GM12878 (cell line): ENCODE measurements around the gene SLC31A1. TPM values are rescaled to one million over a fixed set of nuclear protein-coding genes. Genes with fewer than 3 reads are reported as not detected.

Source experiments
- CBFB ChIP-seq: IDR thresholded peaks from 2 replicates; pipeline ENCODE4 v1.6.1; 2016; ENCODE audit warnings: antibody characterized with exemption, low read depth
- EGR1 ChIP-seq, 2 experiments: IDR thresholded peaks; 1 replicate in 1 of 2; 2 replicates in 1 of 2; pipeline ENCODE4 v1.6.1; 2011 to 2012; ENCODE audit warnings: low read depth in 2 of 2, low read length in 2 of 2, borderline replicate concordance in 1 of 2, mild to moderate bottlenecking in 1 of 2, moderate library complexity in 1 of 2
- HCFC1 ChIP-seq: fragments of 150-350 bp; IDR thresholded peaks from 2 replicates; pipeline ENCODE4 v1.6.1; 2014; ENCODE audit warnings: low read length
- HDGF ChIP-seq: fragments of 450-650 bp; IDR thresholded peaks from 2 replicates; pipeline ENCODE4 v1.6.1; 2016; ENCODE audit warnings: antibody characterized with exemption
- KLF5 ChIP-seq: fragments of 450-650 bp; IDR thresholded peaks from 2 replicates; pipeline ENCODE4 v1.6.1; 2014; ENCODE audit warnings: mild to moderate bottlenecking; ENCODE audit not compliant: partially characterized antibody
- NFXL1 ChIP-seq: fragments of 450-650 bp; IDR thresholded peaks from 2 replicates; pipeline ENCODE4 v1.6.1; 2017; ENCODE audit warnings: antibody characterized with exemption, mild to moderate bottlenecking, borderline replicate concordance
- NFYA ChIP-seq: IDR thresholded peaks from 2 replicates; pipeline ENCODE4 v1.6.1; 2011; ENCODE audit warnings: low read depth, mild to moderate bottlenecking, low read length, improper control_type of control experiment, borderline replicate concordance
- NR2F1 ChIP-seq: fragments of 450-650 bp; conservative IDR thresholded peaks from 2 replicates; pipeline ENCODE4 v1.6.1; 2017; ENCODE audit warnings: mild to moderate bottlenecking
- POLR2AphosphoS5 ChIP-seq: IDR thresholded peaks from 2 replicates; pipeline ENCODE4 v1.6.1; 2011; ENCODE audit warnings: mild to moderate bottlenecking, low read length, inconsistent platforms
- RBBP5 ChIP-seq: fragments of 200-600 bp; sonication (generic); conservative IDR thresholded peaks from 2 replicates; pipeline ENCODE4 v1.6.1; 2016
- SMARCA5 ChIP-seq: fragments of 450-650 bp; IDR thresholded peaks from 2 replicates; pipeline ENCODE4 v1.6.1; 2017; ENCODE audit warnings: mild to moderate bottlenecking
- SPI1 ChIP-seq: IDR thresholded peaks from 2 replicates; pipeline ENCODE4 v1.6.1; 2011; ENCODE audit warnings: low read depth, mild to moderate bottlenecking, low read length, moderate library complexity, borderline replicate concordance; ENCODE audit not compliant: insufficient read depth
- STAT1 ChIP-seq: fragments of 450-650 bp; conservative IDR thresholded peaks from 2 replicates; pipeline ENCODE4 v1.6.1; 2014; ENCODE audit warnings: antibody characterized with exemption, mild to moderate bottlenecking
- SUPT20H ChIP-seq: IDR thresholded peaks from 2 replicates; pipeline ENCODE4 v1.6.1; 2011; ENCODE audit warnings: low read depth, mild to moderate bottlenecking, low read length, moderate library complexity, borderline replicate concordance; ENCODE audit not compliant: control insufficient read depth
- SUZ12 ChIP-seq: fragments of 200-600 bp; sonication (generic); IDR thresholded peaks from one replicate; pipeline ENCODE4 v1.6.1; 2018; ENCODE audit warnings: antibody characterized with exemption, mild to moderate bottlenecking; ENCODE audit not compliant: unreplicated experiment
- WRNIP1 ChIP-seq: IDR thresholded peaks from 2 replicates; pipeline ENCODE4 v1.6.1; 2011; ENCODE audit warnings: low read depth, low read length, improper control_type of control experiment, borderline replicate concordance
- ZBED1 ChIP-seq: IDR thresholded peaks from 2 replicates; pipeline ENCODE4 v1.6.1; 2016; ENCODE audit warnings: borderline replicate concordance
- ZNF217 ChIP-seq: fragments of 450-650 bp; IDR thresholded peaks from 2 replicates; pipeline ENCODE4 v1.6.1; 2017; ENCODE audit warnings: antibody characterized with exemption, mild to moderate bottlenecking
- ZNF24 ChIP-seq: fragments of 450-650 bp; IDR thresholded peaks from 2 replicates; pipeline ENCODE4 v1.6.1; 2017; ENCODE audit warnings: antibody characterized with exemption, mild to moderate bottlenecking
- polyA plus RNA-seq, 11 experiments: library from polyadenylated mRNA; depleted of rRNA in 4 of 11; unstranded in 6 of 11; stranded (reverse) in 5 of 11; fragments of >200 nt; fragmentation: Nextera tagmentation in 4 of 11; fragmentation: Illumina TruSeq in 1 of 11; extraction: Ambion mirVana in 4 of 11; extraction: Trizol in 1 of 11; gene quantifications; 1 replicate in 1 of 11; 2 replicates in 10 of 11; pipeline versions ENCODE4 v1.2.1 to v1.2.3, GENCODE V29; 2011 to 2016; ENCODE audit warnings: inconsistent platforms in 2 of 11, missing spikeins in 2 of 11, low read depth in 1 of 11
- total RNA-seq, 4 experiments: library from RNA; depleted of rRNA in 3 of 4; stranded (reverse); fragments of >200 nt in 3 of 4; fragmentation: Illumina TruSeq in 1 of 4; extraction: Trizol in 1 of 4; gene quantifications; 2 replicates each; pipeline versions ENCODE4 v1.2.1 to v1.2.3, GENCODE V29; 2013 to 2021
- TF ChIP-seq, protein P1 (sequence below): fragments of 150-350 bp; IDR thresholded peaks from 2 replicates; pipeline ENCODE4 v1.6.1; 2016; ENCODE audit warnings: low read depth, low read length
- TF ChIP-seq, protein P2 (sequence below): IDR thresholded peaks from 2 replicates; pipeline ENCODE4 v1.6.1; 2012; ENCODE audit warnings: low read depth, low read length, improper control_type of control experiment
- TF ChIP-seq, protein P3 (sequence below): fragments of 450-650 bp; IDR thresholded peaks from 2 replicates; pipeline ENCODE4 v1.6.1; 2017; ENCODE audit warnings: low read depth, mild to moderate bottlenecking, moderate library complexity
- TF ChIP-seq, protein P4 (sequence below): IDR thresholded peaks from 2 replicates; pipeline ENCODE4 v1.6.1; 2011; ENCODE audit warnings: borderline replicate concordance, low read depth, mild to moderate bottlenecking, moderate library complexity, low read length; ENCODE audit not compliant: insufficient read depth, poor library complexity, severe bottlenecking

Gene SLC31A1
- total and polyA plus RNA-seq, 10 of the 15 experiments (the other 5 are each of a cell fraction or from before 2014, with no cell fraction given), result 7.3 to 16.2 (median 10.5) TPM

DNA sequence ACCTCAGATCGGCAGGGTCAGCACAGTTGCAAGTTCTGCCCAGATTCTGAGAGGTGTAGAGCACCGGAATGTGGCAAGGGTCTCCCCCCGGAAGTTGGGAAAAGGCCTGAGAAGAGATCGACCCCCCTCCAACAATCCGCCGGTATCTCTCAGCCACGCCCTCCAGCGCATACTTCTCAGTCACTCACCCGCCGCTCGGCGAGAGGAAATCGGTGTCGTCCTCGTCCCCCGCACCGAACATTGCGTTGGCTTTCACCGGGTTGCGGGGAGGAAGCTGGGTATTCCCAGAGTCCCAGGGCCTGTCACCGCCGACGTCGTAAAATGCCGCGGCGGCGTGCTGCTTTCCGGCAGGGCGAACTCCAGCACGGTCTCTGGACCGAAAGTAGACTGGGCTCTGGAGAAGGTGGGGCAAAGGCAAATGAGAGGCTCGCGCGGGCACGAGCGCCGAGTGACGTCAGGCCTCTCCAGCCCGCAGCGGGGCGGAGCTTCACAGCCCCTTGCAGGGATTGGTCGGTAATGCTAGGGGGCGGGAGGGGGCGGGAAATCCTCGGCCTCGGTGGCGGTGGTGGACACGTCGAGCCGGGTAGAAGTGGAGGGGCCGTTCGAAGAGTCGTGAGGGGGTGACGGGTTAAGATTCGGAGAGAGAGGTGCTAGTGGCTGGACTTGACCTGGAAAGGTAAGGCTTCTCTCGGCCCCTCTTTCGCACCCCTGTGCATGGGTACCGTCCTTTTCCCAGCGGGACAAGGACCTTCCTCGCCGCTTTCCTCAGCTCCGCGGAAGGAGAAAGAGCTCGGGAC, at the start of gene SLC31A1, which contains the start of gene FKBP15 (continued):
- TF ChIP-seq, protein P1, sequence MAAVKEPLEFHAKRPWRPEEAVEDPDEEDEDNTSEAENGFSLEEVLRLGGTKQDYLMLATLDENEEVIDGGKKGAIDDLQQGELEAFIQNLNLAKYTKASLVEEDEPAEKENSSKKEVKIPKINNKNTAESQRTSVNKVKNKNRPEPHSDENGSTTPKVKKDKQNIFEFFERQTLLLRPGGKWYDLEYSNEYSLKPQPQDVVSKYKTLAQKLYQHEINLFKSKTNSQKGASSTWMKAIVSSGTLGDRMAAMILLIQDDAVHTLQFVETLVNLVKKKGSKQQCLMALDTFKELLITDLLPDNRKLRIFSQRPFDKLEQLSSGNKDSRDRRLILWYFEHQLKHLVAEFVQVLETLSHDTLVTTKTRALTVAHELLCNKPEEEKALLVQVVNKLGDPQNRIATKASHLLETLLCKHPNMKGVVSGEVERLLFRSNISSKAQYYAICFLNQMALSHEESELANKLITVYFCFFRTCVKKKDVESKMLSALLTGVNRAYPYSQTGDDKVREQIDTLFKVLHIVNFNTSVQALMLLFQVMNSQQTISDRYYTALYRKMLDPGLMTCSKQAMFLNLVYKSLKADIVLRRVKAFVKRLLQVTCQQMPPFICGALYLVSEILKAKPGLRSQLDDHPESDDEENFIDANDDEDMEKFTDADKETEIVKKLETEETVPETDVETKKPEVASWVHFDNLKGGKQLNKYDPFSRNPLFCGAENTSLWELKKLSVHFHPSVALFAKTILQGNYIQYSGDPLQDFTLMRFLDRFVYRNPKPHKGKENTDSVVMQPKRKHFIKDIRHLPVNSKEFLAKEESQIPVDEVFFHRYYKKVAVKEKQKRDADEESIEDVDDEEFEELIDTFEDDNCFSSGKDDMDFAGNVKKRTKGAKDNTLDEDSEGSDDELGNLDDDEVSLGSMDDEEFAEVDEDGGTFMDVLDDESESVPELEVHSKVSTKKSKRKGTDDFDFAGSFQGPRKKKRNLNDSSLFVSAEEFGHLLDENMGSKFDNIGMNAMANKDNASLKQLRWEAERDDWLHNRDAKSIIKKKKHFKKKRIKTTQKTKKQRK, result no peak
- TF ChIP-seq HDGF (0 out of 2 replicates have a peak, but pooled peaks have one; percentile 66), POLR2AphosphoS5 (peak; percentile 68; the same call in 1 of the 2 replicates), NFYA (no peak), HCFC1 (0 out of 2 replicates have a peak, but pooled peaks have one; percentile 34), ZNF24 (no peak), EGR1 (IDR thresholded peaks at IDR 0.05; ENCODE audit: borderline replicate concordance in 1 of 2, low read depth in 2 of 2, low read length in 2 of 2) (no peak), ZBED1 (no peak), STAT1 (no peak), NR2F1 (no peak), SUZ12 (no peak), WRNIP1 (no peak), RBBP5 (no peak), KLF5 (no peak), SUPT20H (no peak), SMARCA5 (no peak; the same call in 1 of the 2 replicates), NFXL1 (no peak), ZNF217 (no peak), SPI1 (peak; percentile 43; the same call in 1 of the 2 replicates), CBFB (no peak)
- TF ChIP-seq, protein P2, sequence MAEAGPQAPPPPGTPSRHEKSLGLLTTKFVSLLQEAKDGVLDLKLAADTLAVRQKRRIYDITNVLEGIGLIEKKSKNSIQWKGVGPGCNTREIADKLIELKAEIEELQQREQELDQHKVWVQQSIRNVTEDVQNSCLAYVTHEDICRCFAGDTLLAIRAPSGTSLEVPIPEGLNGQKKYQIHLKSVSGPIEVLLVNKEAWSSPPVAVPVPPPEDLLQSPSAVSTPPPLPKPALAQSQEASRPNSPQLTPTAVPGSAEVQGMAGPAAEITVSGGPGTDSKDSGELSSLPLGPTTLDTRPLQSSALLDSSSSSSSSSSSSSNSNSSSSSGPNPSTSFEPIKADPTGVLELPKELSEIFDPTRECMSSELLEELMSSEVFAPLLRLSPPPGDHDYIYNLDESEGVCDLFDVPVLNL, result 0 out of 2 replicates have a peak, but pooled peaks have one; percentile 49
- TF ChIP-seq, protein P3, sequence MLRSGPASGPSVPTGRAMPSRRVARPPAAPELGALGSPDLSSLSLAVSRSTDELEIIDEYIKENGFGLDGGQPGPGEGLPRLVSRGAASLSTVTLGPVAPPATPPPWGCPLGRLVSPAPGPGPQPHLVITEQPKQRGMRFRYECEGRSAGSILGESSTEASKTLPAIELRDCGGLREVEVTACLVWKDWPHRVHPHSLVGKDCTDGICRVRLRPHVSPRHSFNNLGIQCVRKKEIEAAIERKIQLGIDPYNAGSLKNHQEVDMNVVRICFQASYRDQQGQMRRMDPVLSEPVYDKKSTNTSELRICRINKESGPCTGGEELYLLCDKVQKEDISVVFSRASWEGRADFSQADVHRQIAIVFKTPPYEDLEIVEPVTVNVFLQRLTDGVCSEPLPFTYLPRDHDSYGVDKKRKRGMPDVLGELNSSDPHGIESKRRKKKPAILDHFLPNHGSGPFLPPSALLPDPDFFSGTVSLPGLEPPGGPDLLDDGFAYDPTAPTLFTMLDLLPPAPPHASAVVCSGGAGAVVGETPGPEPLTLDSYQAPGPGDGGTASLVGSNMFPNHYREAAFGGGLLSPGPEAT, result peak; percentile 80; the same call in 1 of the 2 replicates
- TF ChIP-seq, protein P4, sequence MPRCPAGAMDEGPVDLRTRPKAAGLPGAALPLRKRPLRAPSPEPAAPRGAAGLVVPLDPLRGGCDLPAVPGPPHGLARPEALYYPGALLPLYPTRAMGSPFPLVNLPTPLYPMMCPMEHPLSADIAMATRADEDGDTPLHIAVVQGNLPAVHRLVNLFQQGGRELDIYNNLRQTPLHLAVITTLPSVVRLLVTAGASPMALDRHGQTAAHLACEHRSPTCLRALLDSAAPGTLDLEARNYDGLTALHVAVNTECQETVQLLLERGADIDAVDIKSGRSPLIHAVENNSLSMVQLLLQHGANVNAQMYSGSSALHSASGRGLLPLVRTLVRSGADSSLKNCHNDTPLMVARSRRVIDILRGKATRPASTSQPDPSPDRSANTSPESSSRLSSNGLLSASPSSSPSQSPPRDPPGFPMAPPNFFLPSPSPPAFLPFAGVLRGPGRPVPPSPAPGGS, result no peak
